DND-41 (cell line): ENCODE data around the gene CCDC117.

Experiments
- ATAC-seq: fragments of 200-7000 bp; cut with Tn5 transposase; 3 replicates; pipeline ENCODE4 v1.9.1; 2021; ENCODE audit warnings: low read depth; ENCODE audit not compliant: insufficient read depth
- DNase-seq: peaks from one replicate; pipeline ENCODE4 v3.0.0-alpha.2; 2020
- H2AFZ ChIP-seq: 2 replicates; pipeline ENCODE4 v1.6.0; 2012; ENCODE audit warnings: low read depth, low read length
- H3K27ac ChIP-seq: 2 replicates; pipeline ENCODE4 v1.5.1; 2012; ENCODE audit warnings: low read length, inconsistent platforms
- H3K27me3 ChIP-seq: fragments of 200-600 bp; sonication (generic); 2 replicates; pipeline ENCODE4 v1.6.0; 2012; ENCODE audit warnings: low read length, mild to moderate bottlenecking, inconsistent platforms; ENCODE audit not compliant: insufficient read depth, poor library complexity
- H3K36me3 ChIP-seq: 2 replicates; pipeline ENCODE4 v1.5.1; 2012; ENCODE audit warnings: low read length, inconsistent platforms; ENCODE audit not compliant: insufficient read depth
- H3K4me1 ChIP-seq: 2 replicates; pipeline ENCODE4 v1.5.1; 2012; ENCODE audit warnings: mild to moderate bottlenecking, low read length; ENCODE audit not compliant: insufficient read depth
- H3K4me2 ChIP-seq: 2 replicates; pipeline ENCODE4 v1.6.0; 2012; ENCODE audit warnings: mild to moderate bottlenecking, moderate library complexity, low read length, inconsistent platforms; ENCODE audit not compliant: insufficient read depth
- H3K4me3 ChIP-seq, 2 experiments: fragments of 200-600 bp in 1 of 2; shearing (Covaris generic) in 1 of 2; 2 replicates each; pipeline ENCODE4 v1.5.1; 2012 to 2016; ENCODE audit warnings: inconsistent platforms in 2 of 2, low read length in 2 of 2, mild to moderate bottlenecking in 2 of 2, low read depth in 1 of 2, moderate library complexity in 1 of 2
- H3K79me2 ChIP-seq: 2 replicates; pipeline ENCODE4 v1.6.0; 2012; ENCODE audit warnings: low read length, inconsistent platforms; ENCODE audit not compliant: insufficient read depth
- H3K9ac ChIP-seq: 2 replicates; pipeline ENCODE4 v1.6.0; 2012; ENCODE audit warnings: low read depth, mild to moderate bottlenecking, inconsistent platforms, low read length, moderate library complexity
- H3K9me3 ChIP-seq: 2 replicates; pipeline ENCODE4 v1.5.1; 2012; ENCODE audit warnings: low read length, moderate library complexity, mild to moderate bottlenecking, inconsistent platforms; ENCODE audit not compliant: insufficient read depth, severe bottlenecking
- H4K20me1 ChIP-seq: 2 replicates; pipeline ENCODE4 v1.6.0; 2012; ENCODE audit warnings: low read length; ENCODE audit not compliant: insufficient read depth
- CTCF ChIP-seq: IDR thresholded peaks from 2 replicates; pipeline ENCODE4 v1.5.1; 2012; ENCODE audit warnings: borderline replicate concordance, low read length, moderate library complexity, mild to moderate bottlenecking; ENCODE audit not compliant: poor library complexity, severe bottlenecking; ENCODE audit errors: extremely low read depth
- EZH2 ChIP-seq: IDR thresholded peaks from 3 replicates; pipeline ENCODE4 v1.6.1; 2012; ENCODE audit warnings: borderline replicate concordance, low read depth, mild to moderate bottlenecking, moderate library complexity, low read length, inconsistent platforms; ENCODE audit not compliant: severe bottlenecking

The CCDC117 gene

GRCh38 chr22:28772633-28773460 lies at the start of gene CCDC117:
CCDC117 (plus strand) TSS chr22:28772695; CDS start chr22:28772850, 155 bp downstream.
- DNase-seq (peak; percentile 95), ATAC-seq (peak; percentile 94)
- TF ChIP-seq EZH2, result no peak
- peak; percentile 58 for TF ChIP-seq CTCF
- Histone ChIP-seq H3K27ac (peak within 1 kb of the TSS; percentile 85), H3K9ac (peak within 1 kb of the TSS; percentile 94), H3K36me3 (peaks cover 34% of the 10 kb centered on the region), H3K4me3 (peak within 1 kb of the TSS; percentile 76 to 88), H4K20me1 (peaks cover 17% of the 10 kb centered on the region; the same call in 1 of the 2 replicates), H2AFZ (peak within 1 kb of the TSS; percentile 93), H3K9me3 (no peaks in the 10 kb centered on the region), H3K4me1 (peaks cover 43% of the 10 kb centered on the region), H3K4me2 (peak within 1 kb of the TSS; percentile 97), H3K79me2 (peaks cover 54% of the 10 kb centered on the region), H3K27me3 (no peaks in the 10 kb centered on the region)

- no peaks in the 10 kb centered on the region for H3K27me3 ChIP-seq
- H3K27ac ChIP-seq, result no peak overlapping the region
- H3K9me3 ChIP-seq, result no peaks in the 10 kb centered on the region
- peaks cover 63% of the 10 kb centered on the region for H3K36me3 ChIP-seq
- H3K9ac ChIP-seq, result no peak overlapping the region
- no peaks in the 10 kb centered on the region; the same call in 1 of the 2 replicates for H4K20me1 ChIP-seq
- H3K4me1 ChIP-seq, result no peaks in the 10 kb centered on the region
- no peak overlapping the region for H2AFZ ChIP-seq
- H3K4me2 ChIP-seq, result no peak overlapping the region
- no peak for DNase-seq
- TF ChIP-seq EZH2, result no peak
- no peak for TF ChIP-seq CTCF
- no peak for ATAC-seq
- H3K4me3 ChIP-seq, result no peak overlapping the region
- peaks cover 23% of the 10 kb centered on the region; the same call in 1 of the 2 replicates for H3K79me2 ChIP-seq
Measured at GRCh38 chr22:28728002-28728401, 44.5 kb upstream of the CCDC117 start.

- TF ChIP-seq EZH2 (no peak), CTCF (no peak)
- no peaks in the 10 kb centered on the region for H3K9me3 ChIP-seq
- H3K36me3 ChIP-seq, result peaks cover 66% of the 10 kb centered on the region
- DNase-seq (no peak), ATAC-seq (no peak)
- H3K4me3 ChIP-seq, result no peak overlapping the region
- H3K4me1 ChIP-seq, result no peaks in the 10 kb centered on the region
- H3K9ac ChIP-seq, result no peak overlapping the region
- H3K4me2 ChIP-seq, result no peak overlapping the region
- peaks cover 31% of the 10 kb centered on the region for H3K79me2 ChIP-seq
- no peaks in the 10 kb centered on the region for H3K27me3 ChIP-seq
- H3K27ac ChIP-seq, result no peak overlapping the region
- no peak overlapping the region for H2AFZ ChIP-seq
- no peaks in the 10 kb centered on the region; the same call in 1 of the 2 replicates for H4K20me1 ChIP-seq
Measured at GRCh38 chr22:28728621-28729313, 43.7 kb upstream of the CCDC117 start.
